Measurements from ENCODE around the gene CNPY3. TPM values are rescaled to one million over a fixed set of nuclear protein-coding genes. Genes with fewer than 3 reads are reported as not detected.
"Not testable (repeated sequence)": the region's sequence is repeated elsewhere in the genome, so short reads cannot be mapped to it uniquely, and the experiment has no call there.

Gene CNPY3
- total RNA-seq, 3 donors from 2014 or later: 27.5 to 37.9 (median 33.1) TPM

DNA sequence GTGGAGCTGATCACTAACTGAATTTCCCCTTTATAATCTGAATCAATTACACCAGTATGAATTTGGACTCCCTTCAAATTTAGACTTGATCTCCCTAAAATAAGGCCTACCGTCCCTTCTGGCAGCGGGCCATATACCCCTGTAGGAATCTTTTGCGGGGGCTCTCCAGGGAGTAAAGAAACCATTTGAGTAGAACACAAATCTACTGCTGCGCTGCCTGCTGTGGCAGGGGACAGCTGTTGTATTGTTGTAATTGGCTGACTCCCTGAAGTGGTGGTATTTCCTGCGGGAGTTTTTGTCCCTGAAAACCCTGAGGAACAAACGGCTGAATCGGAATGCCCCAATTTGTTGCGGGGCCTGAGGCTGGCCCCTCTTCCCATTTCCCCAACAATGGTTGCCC lies 29.4 kb upstream of the CNPY3 start:
- TF ChIP-seq POLR2AphosphoS5 (IDR thresholded peaks at IDR 0.05) (no peak), CTCF (IDR thresholded peaks at IDR 0.05) (no peak), POLR2A (IDR thresholded peaks at IDR 0.05) (no peak)
- Histone ChIP-seq H3K4me1 (no peaks in the 10 kb centered on the region), H3K36me3 (no peaks in the 10 kb centered on the region), H3K4me3 (no peak overlapping the region), H3K27me3 (no peaks in the 10 kb centered on the region), H3K27ac (no peak overlapping the region), H3K9me3 (no peaks in the 10 kb centered on the region)
- intact Hi-C loops (cut with DNase I; ENCODE audit: low total_unique reads): loop anchor here (10.0 kb wide), 2 partner anchors 245 to 425 kb away; no protein-coding TSS in a partner anchor
- DNase-seq (ENCODE audit: low spot score in 2 of 2): no peak

- intact Hi-C loops (cut with DNase I; ENCODE audit: low total_unique reads): loop anchor here (10.0 kb wide), 1 partner anchor 243 kb away; no protein-coding TSS in a partner anchor
- Histone ChIP-seq H3K4me1 (no peaks in the 10 kb centered on the region), H3K27ac (peak overlapping the region; percentile 55 to 64), H3K36me3 (no peaks in the 10 kb centered on the region), H3K27me3 (no peaks in the 10 kb centered on the region), H3K9me3 (no peaks in the 10 kb centered on the region), H3K4me3 (peak overlapping the region in 1 of 3 donors; percentile 39)
- TF ChIP-seq CTCF (IDR thresholded peaks at IDR 0.05) (peak; percentile 91 to 96 (median 94)), POLR2AphosphoS5 (IDR thresholded peaks at IDR 0.05) (peak in 2 of 3 donors; percentile 65 to 69), POLR2A (IDR thresholded peaks at IDR 0.05) (no peak)
- peak; percentile 75 to 77 for DNase-seq (ENCODE audit: low spot score in 2 of 2)
Observed at GRCh38 chr6:42901538-42901957, 27.7 kb upstream of the CNPY3 start.

DNA sequence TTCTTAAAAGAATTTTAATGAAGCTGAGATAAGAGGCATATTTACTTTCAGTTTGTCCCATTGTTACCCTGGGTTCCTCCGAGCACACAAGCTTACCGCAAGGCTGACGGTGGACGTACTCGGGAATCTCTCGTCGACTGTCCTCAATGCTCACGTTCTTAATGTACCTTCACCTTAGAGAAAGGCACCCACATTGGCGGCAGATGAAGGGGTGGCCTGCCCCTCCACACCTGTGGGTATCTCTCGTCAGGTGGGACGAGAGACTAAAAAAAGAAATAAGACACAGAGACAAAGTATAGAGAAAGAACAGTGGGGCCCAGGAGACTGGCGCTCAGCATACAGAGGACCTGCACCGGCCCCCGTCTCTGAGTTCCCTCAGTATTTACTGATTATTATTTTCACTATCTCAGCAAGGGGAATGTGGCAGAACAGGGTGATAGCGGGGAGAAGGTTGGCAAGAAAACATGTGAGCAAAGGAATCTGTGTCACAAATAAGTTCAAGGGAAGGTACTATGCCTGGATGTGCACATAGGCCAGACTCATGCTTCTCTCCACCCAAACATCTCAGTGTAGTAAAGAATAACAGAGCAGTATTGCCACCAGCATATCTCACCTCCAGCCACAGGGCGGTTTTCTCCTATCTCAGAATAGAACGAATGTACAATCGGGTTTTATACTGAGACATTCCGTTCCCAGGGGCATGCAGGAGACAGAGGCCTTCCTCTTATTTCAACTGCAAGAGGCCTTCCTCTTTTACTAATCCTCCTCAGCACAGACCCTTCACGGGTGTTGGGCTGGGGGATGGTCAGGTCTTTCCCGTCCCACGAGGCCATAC lies 26.6 kb upstream of the CNPY3 start:
- intact Hi-C loops (cut with DNase I; ENCODE audit: low total_unique reads): loop anchor here (10.0 kb wide), 1 partner anchor 242 kb away; no protein-coding TSS in a partner anchor
- H3K27ac ChIP-seq: peak overlapping the region; percentile 29 to 55

DNA sequence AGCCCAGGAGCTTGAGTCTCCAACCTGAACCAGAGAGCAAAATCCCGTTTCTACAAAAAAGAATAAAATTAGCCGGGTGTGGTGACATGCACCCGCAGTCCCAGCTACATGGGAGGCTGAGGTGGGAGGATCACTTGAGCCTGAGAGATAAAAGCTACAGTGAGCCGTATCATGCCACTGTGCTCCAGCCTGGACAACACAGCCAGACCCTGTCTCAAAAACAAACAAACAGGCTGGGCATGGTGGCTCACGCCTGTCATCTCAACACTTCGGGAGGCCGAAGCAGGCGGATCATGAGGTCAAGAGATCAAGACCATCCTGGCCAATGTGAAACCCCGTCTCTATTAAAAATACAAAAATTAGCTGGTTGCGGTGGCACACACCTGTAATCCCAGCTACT lies 24.8 kb upstream of the CNPY3 start:
- H3K9me3 ChIP-seq: no peaks in the 10 kb centered on the region
- no peaks in the 10 kb centered on the region for H3K4me1 ChIP-seq
- H3K36me3 ChIP-seq: no peaks in the 10 kb centered on the region
- no peaks in the 10 kb centered on the region for H3K27me3 ChIP-seq
- intact Hi-C loops (cut with DNase I; ENCODE audit: low total_unique reads): loop anchor here (10.0 kb wide), 1 partner anchor 240 kb away; no protein-coding TSS in a partner anchor
- no peak for DNase-seq (ENCODE audit: low spot score in 2 of 2)
- TF ChIP-seq POLR2AphosphoS5 (IDR thresholded peaks at IDR 0.05) (no peak), POLR2A (IDR thresholded peaks at IDR 0.05) (no peak)
- no peak overlapping the region for H3K4me3 ChIP-seq
- H3K27ac ChIP-seq: no peak overlapping the region

More for the DNA sequence above, 26.6 kb upstream of the CNPY3 start:
- peak overlapping the region in 2 of 3 donors; percentile 13 to 39 for H3K4me3 ChIP-seq
- DNase-seq (ENCODE audit: low spot score in 2 of 2); H3K4me1 ChIP-seq; H3K9me3 ChIP-seq; H3K27me3 ChIP-seq; H3K36me3 ChIP-seq: not testable (repeated sequence)

GRCh38 chr6:42907336-42907735 lies 21.9 kb upstream of the CNPY3 start:
- Histone ChIP-seq H3K27me3 (no peaks in the 10 kb centered on the region), H3K4me3 (no peak overlapping the region), H3K4me1 (no peaks in the 10 kb centered on the region), H3K36me3 (no peaks in the 10 kb centered on the region), H3K27ac (no peak overlapping the region), H3K9me3 (no peaks in the 10 kb centered on the region)
- intact Hi-C loops (cut with DNase I; ENCODE audit: low total_unique reads): loop anchor here (10.0 kb wide), 1 partner anchor 237 kb away; no protein-coding TSS in a partner anchor
- no peak for DNase-seq (ENCODE audit: low spot score in 2 of 2)
- TF ChIP-seq POLR2AphosphoS5 (IDR thresholded peaks at IDR 0.05) (no peak), POLR2A (IDR thresholded peaks at IDR 0.05) (no peak), CTCF (IDR thresholded peaks at IDR 0.05) (no peak)

DNA sequence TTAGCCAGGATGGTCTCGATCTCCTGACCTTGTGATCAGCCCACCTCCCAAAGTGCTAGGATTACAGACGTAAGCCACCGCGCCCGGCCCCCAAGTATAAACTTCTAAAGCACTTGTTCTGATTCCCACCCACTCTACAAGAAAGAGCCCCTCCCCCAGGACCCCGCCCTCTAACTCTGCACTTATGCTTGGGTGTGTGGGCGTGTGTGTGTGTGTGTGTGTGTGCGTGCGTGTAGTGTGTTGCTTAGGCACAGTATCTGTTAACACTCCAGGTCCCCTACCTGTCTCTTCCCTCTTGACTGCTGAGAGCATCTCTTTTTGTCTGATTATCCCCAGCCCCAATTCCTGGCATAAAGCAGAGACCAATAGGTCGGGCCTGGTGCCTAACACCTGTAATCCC lies 19.4 kb upstream of the CNPY3 start:
- Histone ChIP-seq H3K36me3 (no peaks in the 10 kb centered on the region), H3K4me1 (no peaks in the 10 kb centered on the region), H3K27me3 (no peaks in the 10 kb centered on the region), H3K9me3 (no peaks in the 10 kb centered on the region), H3K27ac (no peak overlapping the region), H3K4me3 (no peak overlapping the region)
- TF ChIP-seq POLR2A (IDR thresholded peaks at IDR 0.05) (no peak), POLR2AphosphoS5 (IDR thresholded peaks at IDR 0.05) (no peak), CTCF (IDR thresholded peaks at IDR 0.05) (no peak)
- intact Hi-C loops (cut with DNase I; ENCODE audit: low total_unique reads): loop anchor here (10.0 kb wide), 1 partner anchor 235 kb away; no protein-coding TSS in a partner anchor
- no peak for DNase-seq (ENCODE audit: low spot score in 2 of 2)

Measured in breast epithelium (tissue), 4 donors.